Smooth muscle cell (in vitro differentiated cells): ENCODE results near the gene RNF40. TPM values are rescaled to one million over a fixed set of nuclear protein-coding genes. Genes with fewer than 3 reads are reported as not detected.

Source experiments
- DNase-seq: peaks from one replicate; lab custom pipeline; 2025; ENCODE audit not compliant: unreplicated experiment; lab: John Stamatoyannopoulos, UW
- H2AFZ ChIP-seq: fragments of 200-600 bp; sonication (generic); 2 replicates; pipeline ENCODE4 v1.6.0; 2016; ENCODE audit warnings: antibody characterized with exemption, low read depth, mild to moderate bottlenecking
- H3F3A ChIP-seq: fragments of 200-600 bp; sonication (generic); 2 replicates; pipeline ENCODE4 v1.6.0; 2017; ENCODE audit warnings: antibody characterized with exemption, low read depth
- H3K27ac ChIP-seq: fragments of 200-600 bp; sonication (generic); 2 replicates; pipeline ENCODE4 v1.5.1; 2016; ENCODE audit warnings: low read depth, mild to moderate bottlenecking
- H3K27me3 ChIP-seq: fragments of 200-600 bp; sonication (generic); 2 replicates; pipeline ENCODE4 v1.6.1; 2016; ENCODE audit warnings: low read depth, mild to moderate bottlenecking
- H3K36me3 ChIP-seq: fragments of 200-600 bp; sonication (generic); 2 replicates; pipeline ENCODE4 v1.5.1; 2016; ENCODE audit warnings: low read depth
- H3K4me1 ChIP-seq: fragments of 200-600 bp; sonication (generic); 2 replicates; pipeline ENCODE4 v1.5.1; 2016; ENCODE audit warnings: low read depth
- H3K4me2 ChIP-seq: fragments of 200-600 bp; sonication (generic); 2 replicates; pipeline ENCODE4 v1.6.0; 2016; ENCODE audit warnings: mild to moderate bottlenecking
- H3K4me3 ChIP-seq: fragments of 200-600 bp; sonication (generic); 2 replicates; pipeline ENCODE4 v1.5.1; 2016; ENCODE audit warnings: mild to moderate bottlenecking
- H3K79me2 ChIP-seq: fragments of 200-600 bp; sonication (generic); 2 replicates; pipeline ENCODE4 v1.6.0; 2016; ENCODE audit warnings: low read depth, mild to moderate bottlenecking
- H3K9ac ChIP-seq: fragments of 200-600 bp; sonication (generic); 2 replicates; pipeline ENCODE4 v1.6.0; 2016; ENCODE audit warnings: low read depth
- H3K9me3 ChIP-seq: fragments of 200-600 bp; sonication (generic); replicated peaks from 2 replicates; pipeline ENCODE4 v1.5.1; 2016; ENCODE audit warnings: low read depth
- H4K20me1 ChIP-seq: fragments of 200-600 bp; sonication (generic); 2 replicates; pipeline ENCODE4 v1.6.0; 2016; ENCODE audit warnings: low read depth
- WGBS: methylation state at CpG from one replicate; pipeline ENCODE4 v1.1.7; 2016; ENCODE audit warnings: low lambda C conversion rate; 5-methylcytosine and 5-hydroxymethylcytosine counted together
- polyA plus RNA-seq: library from polyadenylated mRNA; unstranded; fragments of >200 nt; fragmentation: Nextera tagmentation; extraction: Ambion mirVana; gene quantifications from 2 replicates; pipeline ENCODE4 v1.2.1, GENCODE V29; 2016
- total RNA-seq: library from RNA; depleted of rRNA; stranded (reverse); fragments of >200 nt; gene quantifications from 2 replicates; pipeline ENCODE4 v1.2.3, GENCODE V29; 2014
- TF ChIP-seq, protein P1 (sequence below): fragments of 200-600 bp; sonication (generic); IDR thresholded peaks from 2 replicates; pipeline ENCODE4 v1.5.1; 2017; ENCODE audit warnings: borderline replicate concordance, mild to moderate bottlenecking, antibody characterized with exemption; ENCODE audit not compliant: insufficient read depth, poor library complexity, severe bottlenecking

Gene RNF40
- total and polyA plus RNA-seq, 2 experiments from 2014 or later: 66.1 to 92.5 TPM

GRCh38 chr16:30779596-30779995, 17.5 kb downstream of the RNF40 start:
- Histone ChIP-seq H3K4me2 (no peak overlapping the region), H2AFZ (no peak overlapping the region), H3K36me3 (no peaks in the 10 kb centered on the region), H3K27me3 (no peaks in the 10 kb centered on the region), H3K79me2 (peaks cover 9% of the 10 kb centered on the region), H3K27ac (no peak overlapping the region), H3F3A (peaks cover 8% of the 10 kb centered on the region), H3K4me1 (peaks cover 9% of the 10 kb centered on the region), H4K20me1 (no peaks in the 10 kb centered on the region), H3K9me3 (no peaks in the 10 kb centered on the region), H3K9ac (no peak overlapping the region), H3K4me3 (no peak overlapping the region)
- no peak for DNase-seq
- 97% methylated on average over 6 of the region's 6 CpGs for WGBS
- TF ChIP-seq, protein P1, sequence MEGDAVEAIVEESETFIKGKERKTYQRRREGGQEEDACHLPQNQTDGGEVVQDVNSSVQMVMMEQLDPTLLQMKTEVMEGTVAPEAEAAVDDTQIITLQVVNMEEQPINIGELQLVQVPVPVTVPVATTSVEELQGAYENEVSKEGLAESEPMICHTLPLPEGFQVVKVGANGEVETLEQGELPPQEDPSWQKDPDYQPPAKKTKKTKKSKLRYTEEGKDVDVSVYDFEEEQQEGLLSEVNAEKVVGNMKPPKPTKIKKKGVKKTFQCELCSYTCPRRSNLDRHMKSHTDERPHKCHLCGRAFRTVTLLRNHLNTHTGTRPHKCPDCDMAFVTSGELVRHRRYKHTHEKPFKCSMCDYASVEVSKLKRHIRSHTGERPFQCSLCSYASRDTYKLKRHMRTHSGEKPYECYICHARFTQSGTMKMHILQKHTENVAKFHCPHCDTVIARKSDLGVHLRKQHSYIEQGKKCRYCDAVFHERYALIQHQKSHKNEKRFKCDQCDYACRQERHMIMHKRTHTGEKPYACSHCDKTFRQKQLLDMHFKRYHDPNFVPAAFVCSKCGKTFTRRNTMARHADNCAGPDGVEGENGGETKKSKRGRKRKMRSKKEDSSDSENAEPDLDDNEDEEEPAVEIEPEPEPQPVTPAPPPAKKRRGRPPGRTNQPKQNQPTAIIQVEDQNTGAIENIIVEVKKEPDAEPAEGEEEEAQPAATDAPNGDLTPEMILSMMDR: no peak

GRCh38 chr16:30780021-30780420, 17.9 kb downstream of the RNF40 start:
- Histone ChIP-seq H3K79me2 (peaks cover 13% of the 10 kb centered on the region), H2AFZ (no peak overlapping the region), H3K4me2 (no peak overlapping the region), H3K36me3 (no peaks in the 10 kb centered on the region), H3K9me3 (no peaks in the 10 kb centered on the region), H3K4me3 (no peak overlapping the region), H3K27me3 (no peaks in the 10 kb centered on the region), H3K27ac (no peak overlapping the region), H3F3A (peaks cover 4% of the 10 kb centered on the region), H4K20me1 (no peaks in the 10 kb centered on the region), H3K4me1 (peaks cover 7% of the 10 kb centered on the region), H3K9ac (no peak overlapping the region)
- DNase-seq: no peak
- WGBS: 100% methylated on average over 3 of the region's 3 CpGs
- TF ChIP-seq, protein P1: no peak

- Histone ChIP-seq H3K4me1 (peaks cover 7% of the 10 kb centered on the region), H3K4me3 (no peak overlapping the region), H4K20me1 (peaks cover 5% of the 10 kb centered on the region), H3K27me3 (no peaks in the 10 kb centered on the region), H2AFZ (no peak overlapping the region), H3K4me2 (no peak overlapping the region), H3K9me3 (no peaks in the 10 kb centered on the region), H3K36me3 (no peaks in the 10 kb centered on the region), H3K9ac (no peak overlapping the region), H3F3A (peaks cover 3% of the 10 kb centered on the region), H3K27ac (no peak overlapping the region), H3K79me2 (peaks cover 19% of the 10 kb centered on the region)
- TF ChIP-seq, protein P1: no peak
- DNase-seq: no peak
- over 99% methylated on average over 4 of the region's 4 CpGs for WGBS
Measured at GRCh38 chr16:30780549-30780948, 18.4 kb downstream of the RNF40 start.

DNA sequence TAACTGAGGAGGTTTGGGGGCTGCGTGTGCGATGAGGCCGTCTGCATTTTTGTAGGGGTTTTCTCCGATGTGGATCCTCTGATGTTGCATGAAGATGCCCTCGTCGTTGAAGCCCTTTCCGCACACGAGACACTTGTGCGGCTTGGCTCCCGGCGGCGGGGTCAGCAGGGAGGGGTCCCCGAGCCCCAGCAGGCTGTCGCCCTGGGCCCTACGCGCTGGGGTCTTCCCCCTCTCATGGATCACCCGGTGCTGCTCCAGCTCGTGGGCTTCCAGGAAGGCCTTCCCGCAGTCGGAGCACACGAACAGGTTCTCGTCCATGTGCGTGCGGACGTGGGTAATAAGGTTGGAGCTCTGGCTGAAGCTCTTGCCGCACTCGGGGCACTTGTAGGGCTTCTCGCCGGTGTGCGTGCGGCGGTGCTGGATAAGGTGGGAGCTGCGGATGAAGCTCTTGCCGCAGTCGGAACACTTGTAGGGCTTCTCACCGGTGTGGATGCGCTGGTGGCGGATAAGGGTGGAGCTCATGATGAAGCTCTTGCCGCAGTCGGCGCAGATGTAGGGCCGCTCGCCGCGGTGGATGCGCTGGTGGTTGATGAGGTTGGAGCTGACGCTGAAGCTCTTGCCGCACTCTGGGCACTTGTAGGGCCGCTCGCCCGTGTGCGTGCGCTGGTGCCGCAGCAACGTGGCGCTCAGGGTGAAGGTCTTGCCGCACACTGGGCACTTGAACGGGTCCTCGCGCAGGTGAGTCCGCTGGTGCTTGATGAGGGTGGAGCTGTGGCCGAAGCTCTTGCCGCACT, 20.6 kb downstream of the RNF40 start:
- WGBS: 97% methylated on average over 63 of the region's 63 CpGs
- no peak for DNase-seq
- Histone ChIP-seq H3K27me3 (no peaks in the 10 kb centered on the region), H3K27ac (no peak overlapping the region), H3K9ac (no peak overlapping the region), H4K20me1 (peaks cover 11% of the 10 kb centered on the region), H3K9me3 (no peaks in the 10 kb centered on the region), H3F3A (no peaks in the 10 kb centered on the region), H3K4me2 (no peak overlapping the region), H3K36me3 (no peaks in the 10 kb centered on the region), H3K79me2 (peaks cover 32% of the 10 kb centered on the region), H3K4me1 (peaks cover 11% of the 10 kb centered on the region), H3K4me3 (no peak overlapping the region), H2AFZ (no peak overlapping the region)
- TF ChIP-seq, protein P1: no peak
